VCaP (cell line): Measurements from ENCODE around the gene P2RY11.

Experiments
- H3K27ac ChIP-seq: fragments of 450-650 bp; 2 replicates; pipeline ENCODE4 v1.5.1; 2017
- TF ChIP-seq, protein P1 (sequence below): fragments of 450-650 bp; conservative IDR thresholded peaks from 2 replicates; pipeline ENCODE4 v1.5.1; 2017; ENCODE audit warnings: mild to moderate bottlenecking, moderate library complexity

The P2RY11 gene

GRCh38 chr19:10088949-10089554, 22.4 kb upstream of the P2RY11 start:
- H3K27ac ChIP-seq = no peak overlapping the region
- TF ChIP-seq, protein P1, sequence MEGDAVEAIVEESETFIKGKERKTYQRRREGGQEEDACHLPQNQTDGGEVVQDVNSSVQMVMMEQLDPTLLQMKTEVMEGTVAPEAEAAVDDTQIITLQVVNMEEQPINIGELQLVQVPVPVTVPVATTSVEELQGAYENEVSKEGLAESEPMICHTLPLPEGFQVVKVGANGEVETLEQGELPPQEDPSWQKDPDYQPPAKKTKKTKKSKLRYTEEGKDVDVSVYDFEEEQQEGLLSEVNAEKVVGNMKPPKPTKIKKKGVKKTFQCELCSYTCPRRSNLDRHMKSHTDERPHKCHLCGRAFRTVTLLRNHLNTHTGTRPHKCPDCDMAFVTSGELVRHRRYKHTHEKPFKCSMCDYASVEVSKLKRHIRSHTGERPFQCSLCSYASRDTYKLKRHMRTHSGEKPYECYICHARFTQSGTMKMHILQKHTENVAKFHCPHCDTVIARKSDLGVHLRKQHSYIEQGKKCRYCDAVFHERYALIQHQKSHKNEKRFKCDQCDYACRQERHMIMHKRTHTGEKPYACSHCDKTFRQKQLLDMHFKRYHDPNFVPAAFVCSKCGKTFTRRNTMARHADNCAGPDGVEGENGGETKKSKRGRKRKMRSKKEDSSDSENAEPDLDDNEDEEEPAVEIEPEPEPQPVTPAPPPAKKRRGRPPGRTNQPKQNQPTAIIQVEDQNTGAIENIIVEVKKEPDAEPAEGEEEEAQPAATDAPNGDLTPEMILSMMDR = no peak

- TF ChIP-seq, protein P1 = no peak
Measured at GRCh38 chr19:10089801-10090375, 21.6 kb upstream of the P2RY11 start.

DNA sequence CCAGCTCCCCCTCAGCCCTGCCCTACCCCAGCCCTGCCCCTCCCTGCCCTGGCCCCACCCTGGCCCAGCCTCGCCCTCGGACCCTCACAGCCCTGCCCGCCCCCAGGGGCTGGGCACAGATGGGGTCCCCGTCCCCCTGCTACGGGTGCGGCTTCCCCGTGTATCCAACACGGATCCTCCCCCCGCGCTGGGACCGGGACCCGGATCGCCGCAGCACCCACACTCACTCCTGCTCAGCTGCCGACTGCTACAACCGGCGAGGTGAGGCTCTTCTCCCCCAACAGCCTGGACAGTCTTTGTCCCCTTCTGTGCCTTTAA, 20.2 kb upstream of the P2RY11 start:
- H3K27ac ChIP-seq = no peak overlapping the region

More at GRCh38 chr19:10089801-10090375, 21.6 kb upstream of the P2RY11 start:
- no peak overlapping the region for H3K27ac ChIP-seq

DNA sequence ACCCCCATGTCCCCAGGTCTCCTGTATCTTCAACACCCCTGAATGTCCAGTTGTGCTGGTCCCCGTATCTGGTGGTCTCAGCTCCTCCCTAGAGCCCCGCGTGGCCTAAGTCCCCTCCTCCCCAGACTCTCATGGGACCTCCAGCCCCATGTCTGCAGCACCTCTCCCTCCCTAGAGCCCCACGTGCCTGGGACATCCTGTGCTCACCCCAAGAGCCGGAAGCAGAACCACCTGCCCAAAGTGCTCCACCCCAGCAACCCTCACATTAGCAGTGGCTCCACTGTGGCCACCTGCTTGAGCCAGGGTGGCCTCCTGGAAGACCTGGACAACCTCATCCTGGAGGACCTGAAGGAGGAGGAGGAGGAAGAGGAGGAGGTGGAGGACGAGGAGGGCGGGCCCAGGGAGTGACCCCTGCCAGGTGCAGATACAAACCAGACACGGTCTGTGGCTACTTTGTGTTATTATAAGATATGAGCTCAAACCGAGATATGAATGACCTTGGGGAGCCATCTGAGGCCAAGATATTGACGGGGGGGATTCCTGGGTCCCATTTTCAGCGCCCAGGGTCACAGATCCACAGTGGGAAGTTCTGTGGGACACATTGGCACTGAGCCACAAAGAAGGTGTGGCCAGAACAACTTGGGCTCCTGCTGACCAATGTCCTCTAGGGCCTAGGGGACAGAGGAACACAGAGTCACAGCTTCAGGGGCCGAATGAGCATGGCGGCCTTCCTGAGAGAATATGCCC, 19.4 kb upstream of the P2RY11 start:
- H3K27ac ChIP-seq = no peak overlapping the region
- TF ChIP-seq, protein P1 = no peak

More for the DNA sequence above, 20.2 kb upstream of the P2RY11 start:
- TF ChIP-seq, protein P1 = no peak

DNA sequence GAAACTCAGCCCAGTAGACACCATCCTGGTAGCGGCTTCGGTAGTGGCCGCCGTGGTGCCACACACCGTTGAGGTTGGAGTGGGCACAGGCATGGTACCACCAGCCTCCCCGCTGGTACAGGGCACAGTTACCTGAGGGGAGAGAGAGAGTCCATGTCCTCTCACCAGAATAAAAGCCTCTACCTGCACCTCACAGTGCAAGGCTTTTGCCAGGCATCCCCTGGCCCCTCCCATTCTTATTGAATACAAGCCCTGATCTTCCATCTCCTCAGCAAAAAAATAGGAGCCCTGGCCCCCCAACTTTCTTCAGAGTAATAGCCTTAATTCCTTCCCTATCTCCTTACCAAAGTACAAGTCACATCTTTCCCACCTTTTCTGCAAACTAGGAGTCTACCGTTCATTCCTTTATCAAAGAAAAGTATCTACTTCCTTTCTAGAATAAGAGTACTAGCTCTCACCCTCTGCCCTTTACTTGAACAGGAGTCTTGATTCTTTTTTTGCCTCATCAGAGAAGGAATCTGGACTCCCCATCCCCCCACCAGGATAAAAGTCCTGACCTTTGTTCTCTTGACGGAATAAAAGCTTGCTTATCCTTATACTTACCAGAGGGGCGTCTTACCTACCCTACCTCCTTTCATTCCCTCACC, 18.7 kb upstream of the P2RY11 start:
- H3K27ac ChIP-seq = no peak overlapping the region
- TF ChIP-seq, protein P1 = no peak

DNA sequence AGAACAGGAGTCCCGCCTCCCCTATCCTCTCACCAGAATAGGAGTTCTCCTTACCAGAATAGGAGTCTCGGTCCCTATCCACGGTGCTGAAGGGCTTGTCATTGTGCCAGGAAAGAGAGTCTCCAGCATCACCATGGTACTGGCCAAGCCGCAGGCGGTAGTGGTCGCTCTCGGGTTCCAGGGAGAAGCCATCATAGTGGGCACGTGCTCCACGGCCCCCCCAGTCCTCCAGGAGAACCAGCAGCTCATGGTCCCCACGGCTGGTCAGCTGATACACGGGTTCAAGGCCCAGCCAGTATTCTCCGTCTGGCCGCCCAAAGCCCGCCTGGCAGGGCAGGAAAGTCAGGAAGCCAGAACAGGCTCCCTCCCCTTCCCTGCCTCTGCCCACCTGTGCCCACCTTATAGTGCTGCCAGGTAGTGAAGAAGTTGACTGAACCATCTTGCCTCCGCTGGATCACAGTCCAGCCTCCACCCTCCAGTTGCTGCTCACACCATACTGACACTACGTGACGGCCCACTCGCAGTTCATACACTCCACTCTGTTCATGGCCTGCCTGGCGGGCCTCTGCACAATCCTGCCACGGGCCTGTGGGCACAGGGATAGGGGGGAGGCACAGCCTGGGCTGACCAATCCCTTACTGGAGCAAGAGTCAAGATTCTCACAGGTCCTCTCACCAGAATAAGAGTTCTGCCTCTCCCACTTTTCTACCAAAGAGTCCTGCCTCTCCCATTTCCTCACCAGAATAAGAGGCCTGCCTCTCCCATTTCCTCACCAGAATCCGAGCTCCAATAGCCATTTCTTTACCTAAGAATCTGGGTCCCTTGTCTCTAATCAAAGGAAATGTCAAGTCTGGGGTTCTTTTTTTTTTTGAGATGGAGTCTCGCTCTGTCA, 18.0 kb upstream of the P2RY11 start:
- TF ChIP-seq, protein P1 = no peak
- no peak overlapping the region for H3K27ac ChIP-seq
